NCI-H446 (cell line): ENCODE data around the gene GABRG3.

Experiments
- DNase-seq, 2 experiments: peaks; one replicate each; lab custom pipeline; 2025; lab: John Stamatoyannopoulos, UW

Gene GABRG3

DNA sequence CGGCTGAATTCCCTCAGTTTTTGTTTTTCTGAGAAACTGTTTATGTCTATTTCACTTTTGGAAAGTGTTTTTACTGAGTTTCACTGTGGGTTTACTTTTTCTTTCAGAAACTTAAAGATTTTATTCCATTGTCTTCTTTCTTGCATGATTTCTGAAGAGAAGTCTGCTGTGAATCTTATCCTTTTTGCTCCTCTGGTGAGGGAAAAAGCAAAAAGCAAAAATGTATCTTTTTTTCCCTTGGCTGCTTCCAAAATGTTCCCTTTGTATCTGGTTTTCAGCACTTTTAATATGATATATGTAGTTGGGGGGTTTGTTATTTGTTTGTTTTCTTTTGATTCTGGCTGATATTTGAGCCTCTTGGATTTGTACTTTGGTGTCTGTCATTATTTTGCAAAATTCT is 538.0 kb downstream of the GABRG3 start:
- DNase-seq, result no peak

GRCh38 chr15:27512281-27513001 is 541.5 kb downstream of the GABRG3 start:
- no peak for DNase-seq

DNA sequence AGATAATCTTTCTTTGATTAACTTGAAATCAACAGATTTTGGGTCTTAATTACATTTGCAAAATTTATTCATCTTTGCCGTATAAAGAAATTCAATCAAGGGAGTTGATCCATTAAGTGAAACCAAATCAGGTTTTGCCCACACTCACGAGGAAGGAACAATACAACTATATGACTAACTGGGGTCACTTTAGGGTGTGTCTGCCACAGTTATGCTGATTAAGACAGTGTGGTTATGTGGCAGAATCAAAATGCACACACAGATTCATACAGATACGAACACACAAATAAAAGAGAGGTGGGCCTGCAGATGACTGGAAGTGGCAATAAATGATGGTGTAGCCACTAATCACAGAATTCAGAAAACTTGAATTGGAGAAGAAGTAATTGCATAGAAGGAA is 543.5 kb downstream of the GABRG3 start:
- no peak for DNase-seq

- no peak for DNase-seq
Measured at GRCh38 chr15:27527490-27528067, 556.6 kb downstream of the GABRG3 start.

DNA sequence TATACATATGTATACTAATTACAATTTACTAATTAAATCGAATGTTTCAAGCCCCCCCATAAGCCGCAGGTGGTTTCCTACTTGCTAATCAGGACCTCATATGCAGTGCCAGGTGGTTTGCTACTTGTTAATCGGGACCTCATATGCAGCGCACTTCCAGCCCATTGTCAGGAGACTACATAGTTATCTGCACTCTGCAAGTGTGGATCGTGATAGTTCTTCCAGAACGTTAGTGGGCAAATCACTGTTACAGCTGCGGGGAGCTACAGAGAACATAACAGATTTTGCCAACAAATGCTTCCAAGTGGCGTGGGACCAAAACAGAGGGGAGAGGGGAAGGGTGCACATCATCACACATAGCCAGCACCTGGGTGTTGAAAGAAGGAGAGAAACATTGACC is 558.4 kb downstream of the GABRG3 start:
- no peak for DNase-seq

- no peak for DNase-seq
Measured at GRCh38 chr15:27530994-27531393, 560.0 kb downstream of the GABRG3 start.

DNA sequence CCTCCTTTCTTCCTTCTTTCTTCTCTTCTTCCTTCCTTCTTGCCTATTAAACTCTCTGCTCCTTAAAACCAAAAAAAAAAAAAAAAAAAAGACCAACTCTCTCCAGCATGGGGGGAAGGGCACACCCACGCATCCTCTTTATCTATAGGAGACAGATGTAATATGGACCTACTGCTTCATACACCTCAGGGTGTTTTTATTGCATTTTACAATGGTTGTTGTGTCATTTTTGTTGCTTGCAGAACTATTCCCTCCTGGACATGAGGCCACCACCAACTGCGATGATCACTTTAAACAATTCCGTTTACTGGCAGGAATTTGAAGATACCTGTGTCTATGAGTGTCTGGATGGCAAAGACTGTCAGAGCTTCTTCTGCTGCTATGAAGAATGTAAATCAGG is 561.4 kb downstream of the GABRG3 start:
- no peak for DNase-seq

- no peak for DNase-seq
Measured at GRCh38 chr15:27535445-27536129, 564.6 kb downstream of the GABRG3 start.

DNA sequence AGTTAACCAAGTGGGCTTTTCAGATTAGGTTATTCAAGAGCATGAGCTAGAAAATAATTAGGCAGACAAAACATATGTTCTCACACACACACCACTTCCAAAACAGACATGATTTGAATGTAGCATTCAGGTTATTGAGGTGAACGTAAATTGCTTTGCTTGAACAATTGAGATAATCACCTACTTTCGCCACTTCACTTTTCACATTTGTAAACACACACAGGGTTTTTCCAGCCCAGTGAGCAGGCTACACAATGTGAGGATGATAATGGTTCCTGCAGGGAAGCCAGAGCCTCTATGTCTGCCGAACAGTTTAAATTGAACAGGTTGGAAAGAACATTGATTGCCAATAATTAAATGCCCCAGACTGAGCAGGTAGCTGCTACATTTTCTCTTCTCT is 567.3 kb downstream of the GABRG3 start:
- no peak for DNase-seq

GRCh38 chr15:27541581-27541980 is 570.6 kb downstream of the GABRG3 start:
- no peak for DNase-seq

DNA sequence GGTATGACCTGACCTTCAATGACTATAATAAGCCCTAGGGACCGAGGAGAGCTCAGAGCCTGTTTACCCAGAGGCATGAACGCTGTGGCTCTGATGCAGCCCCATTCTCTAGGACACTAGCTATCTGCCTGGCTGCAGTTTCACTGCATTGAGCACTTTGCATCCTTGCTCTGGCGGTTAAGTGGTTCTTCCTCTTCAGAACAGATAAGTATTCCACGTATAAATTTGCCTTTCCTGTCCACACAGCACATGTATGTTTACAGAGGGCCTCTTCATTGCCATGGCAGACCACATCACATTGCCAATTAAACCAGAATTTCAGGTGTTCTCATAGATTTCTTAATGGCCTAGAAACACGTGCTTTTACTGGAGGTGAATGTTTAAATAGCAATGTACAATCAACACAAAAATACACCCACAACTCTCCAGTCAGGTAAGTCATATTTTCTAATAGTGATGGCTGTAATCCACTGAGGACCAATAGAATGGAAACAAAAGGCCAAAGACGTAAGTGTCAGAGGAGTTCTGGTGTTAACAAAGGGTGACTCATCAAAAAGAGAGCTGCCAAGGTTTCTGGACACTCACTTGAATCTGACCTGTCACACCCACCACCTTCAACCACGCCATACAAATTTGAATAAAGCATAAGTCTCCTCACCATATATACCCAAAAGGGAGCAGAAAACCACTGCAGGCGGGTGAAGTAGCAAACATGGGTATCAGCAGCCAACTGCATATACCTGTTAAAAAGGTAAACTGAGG is 574.7 kb downstream of the GABRG3 start:
- DNase-seq, result no peak

DNA sequence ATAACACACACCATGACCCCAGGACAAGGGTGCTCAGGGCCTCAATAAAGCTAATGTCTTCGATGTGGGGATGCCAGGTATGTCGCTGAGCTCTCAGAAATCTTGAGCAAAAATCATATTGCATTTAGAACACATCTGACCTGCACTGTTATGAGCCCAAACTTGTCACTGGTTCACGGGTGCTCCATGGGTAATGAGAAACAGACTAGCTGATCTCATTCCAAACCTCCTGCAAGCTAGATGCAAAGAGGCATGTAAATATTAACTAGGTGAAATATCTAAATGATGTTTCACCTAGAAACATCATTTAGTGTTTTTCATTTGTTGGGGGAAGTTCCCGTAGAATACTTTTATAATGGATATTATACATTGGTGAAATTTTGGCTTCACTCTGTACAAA is 578.8 kb downstream of the GABRG3 start:
- DNase-seq, result no peak

DNA sequence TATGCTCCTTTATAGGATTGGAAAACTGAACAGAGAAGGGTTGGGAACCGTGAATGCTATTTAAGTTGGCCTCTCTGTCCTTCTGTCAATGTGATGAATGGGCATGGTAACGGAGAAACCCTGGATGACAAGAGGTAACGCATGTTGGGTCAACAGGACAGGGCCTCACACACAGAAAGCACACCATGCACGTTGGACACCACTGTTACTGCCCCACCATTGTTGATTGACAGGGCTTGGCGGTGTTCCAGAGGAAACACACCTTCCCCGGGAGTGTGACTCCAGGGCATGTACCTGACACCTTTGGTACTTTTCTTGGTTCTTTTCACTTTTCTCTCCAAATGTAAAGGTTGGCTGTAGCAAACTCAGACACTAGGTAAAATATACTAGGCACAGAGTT is 579.7 kb downstream of the GABRG3 start:
- DNase-seq, result no peak

GRCh38 chr15:27561816-27562215 is 590.8 kb downstream of the GABRG3 start:
- DNase-seq, result no peak

DNA sequence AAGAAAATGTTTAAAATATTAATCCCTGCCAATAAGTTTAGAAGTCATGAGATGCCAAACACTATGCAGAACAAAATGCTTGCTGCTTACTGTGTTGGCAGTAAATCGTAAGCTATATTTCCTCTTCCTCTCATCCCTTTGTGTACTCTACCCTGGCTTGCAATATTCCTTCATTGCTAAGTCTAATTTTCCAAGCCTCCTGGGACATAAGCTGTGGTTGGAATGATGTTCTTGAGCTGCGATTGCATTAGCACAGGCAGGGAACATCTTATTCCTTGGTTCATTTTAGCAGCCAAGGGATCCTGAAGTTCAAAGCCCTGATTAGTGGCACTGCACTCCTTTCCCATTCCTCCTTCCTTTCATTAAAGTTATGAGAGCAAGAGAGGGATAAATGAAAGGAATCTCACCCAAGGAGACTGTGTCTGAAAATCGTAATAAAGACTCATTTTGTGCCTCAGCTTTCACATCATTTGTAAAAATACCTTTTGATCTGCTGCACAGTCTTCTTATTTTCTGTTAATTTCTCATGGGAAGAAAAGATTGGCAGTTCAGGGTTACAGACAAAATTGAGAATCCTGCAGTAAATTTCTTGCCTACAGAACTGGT is 592.9 kb downstream of the GABRG3 start:
- DNase-seq, result no peak

GRCh38 chr15:27564656-27565055 is 593.7 kb downstream of the GABRG3 start:
- no peak for DNase-seq

- no peak for DNase-seq
Measured at GRCh38 chr15:27570746-27571145, 599.8 kb downstream of the GABRG3 start.

- no peak for DNase-seq
Measured at GRCh38 chr15:27573805-27574485, 603.0 kb downstream of the GABRG3 start.

DNA sequence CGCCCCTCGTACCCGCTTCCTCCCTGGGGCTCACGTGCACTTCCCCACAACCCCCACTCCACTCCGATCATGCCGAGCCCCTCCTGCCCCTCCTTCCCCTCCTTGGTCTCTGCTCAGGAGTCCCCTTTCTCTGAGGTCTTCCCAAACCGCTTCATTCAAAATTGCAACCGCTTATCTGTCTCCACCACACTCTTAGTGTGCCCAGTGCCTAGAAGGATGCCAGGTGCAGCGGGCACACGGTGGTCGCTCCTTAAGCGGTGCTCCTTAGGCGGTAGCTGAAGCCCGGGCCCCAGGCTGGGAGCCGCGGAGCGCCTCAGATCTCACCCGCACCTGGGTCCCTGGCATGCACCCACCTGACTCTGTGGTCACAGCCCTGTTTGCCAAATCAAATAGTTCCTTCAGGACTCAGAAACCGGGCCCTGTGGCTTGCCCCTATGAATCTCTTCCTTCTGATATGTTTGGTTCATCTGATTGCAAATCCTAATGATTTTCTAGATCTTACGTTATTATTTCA is 603.6 kb downstream of the GABRG3 start:
- no peak for DNase-seq

- no peak for DNase-seq
Measured at GRCh38 chr15:27575521-27575920, 604.5 kb downstream of the GABRG3 start.

- no peak for DNase-seq
Measured at GRCh38 chr15:27576576-27576975, 605.6 kb downstream of the GABRG3 start.
